Fibroblast of lung (primary cell): Measurements from ENCODE around the gene AFF2. TPM values are rescaled to one million over a fixed set of nuclear protein-coding genes. Genes with fewer than 3 reads are reported as not detected.

Experiments
- DNase-seq, 2 donors: peaks; one replicate each; pipeline versions ENCODE4 v3.0.0 to v3.0.0-alpha.2; 2010; ENCODE audit warnings: low read depth in 2 of 2
- H2AFZ ChIP-seq: 2 replicates; pipeline ENCODE4 v1.5.1; 2012; ENCODE audit warnings: low read length, control low read depth, inconsistent platforms
- H3K27ac ChIP-seq: 2 replicates; pipeline ENCODE4 v1.5.1; 2011; ENCODE audit warnings: low read length, control low read depth; ENCODE audit not compliant: insufficient read depth
- H3K27me3 ChIP-seq: 2 replicates; pipeline ENCODE4 v1.5.1; 2011; ENCODE audit warnings: mild to moderate bottlenecking, low read length; ENCODE audit not compliant: control insufficient read depth, insufficient read depth
- H3K36me3 ChIP-seq: 2 replicates; pipeline ENCODE4 v1.5.1; 2011; ENCODE audit warnings: low read length; ENCODE audit not compliant: control insufficient read depth, insufficient read depth
- H3K4me1 ChIP-seq: 2 replicates; pipeline ENCODE4 v1.5.1; 2011; ENCODE audit warnings: low read length; ENCODE audit not compliant: control insufficient read depth, insufficient read depth; ENCODE audit errors: extremely low read depth
- H3K4me2 ChIP-seq: 2 replicates; pipeline ENCODE4 v1.5.1; 2011; ENCODE audit warnings: low read length, control low read depth; ENCODE audit not compliant: insufficient read depth; ENCODE audit errors: extremely low read depth
- H3K4me3 ChIP-seq, 4 experiments: fragments of 200-600 bp in 1 of 4; sonication (generic) in 1 of 4; replicated peaks in 1 of 4; 2 replicates each; pipeline ENCODE4 v1.5.1; 2011 to 2016; ENCODE audit warnings: low read length in 4 of 4, low read depth in 3 of 4, mild to moderate bottlenecking in 3 of 4, control low read depth in 2 of 4, inconsistent platforms in 1 of 4, mixed read lengths in 1 of 4; ENCODE audit not compliant: insufficient read depth in 1 of 4; ENCODE audit errors: control extremely low read depth in 1 of 4
- H3K79me2 ChIP-seq: 2 replicates; pipeline ENCODE4 v1.5.1; 2012; ENCODE audit warnings: mild to moderate bottlenecking, low read length, inconsistent platforms; ENCODE audit not compliant: control insufficient read depth, insufficient read depth
- H3K9ac ChIP-seq: 2 replicates; pipeline ENCODE4 v1.5.1; 2011; ENCODE audit warnings: mild to moderate bottlenecking, low read length, control low read depth; ENCODE audit not compliant: insufficient read depth
- H3K9me3 ChIP-seq: 2 replicates; pipeline ENCODE4 v1.5.1; 2012; ENCODE audit warnings: low read depth, low read length; ENCODE audit not compliant: control insufficient read depth, insufficient read depth
- H4K20me1 ChIP-seq: 2 replicates; pipeline ENCODE4 v1.5.1; 2011; ENCODE audit warnings: low read length; ENCODE audit not compliant: control insufficient read depth, insufficient read depth; ENCODE audit errors: extremely low read depth
- CTCF ChIP-seq, 2 donors: IDR thresholded peaks in 1 of 2; conservative IDR thresholded peaks in 1 of 2; 1 replicate in 1 of 2; 2 replicates in 1 of 2; pipeline ENCODE4 v1.5.1; 2011 to 2012; ENCODE audit warnings: low read length in 2 of 2, control low read depth in 1 of 2, inconsistent platforms in 1 of 2, low read depth in 1 of 2, mild to moderate bottlenecking in 1 of 2
- EZH2 ChIP-seq: IDR thresholded peaks from 2 replicates; pipeline ENCODE4 v1.5.1; 2012; ENCODE audit warnings: low read length, control low read depth, mild to moderate bottlenecking; ENCODE audit errors: missing control alignments
- polyA plus RNA-seq, 2 donors: library from polyadenylated mRNA; depleted of rRNA in 1 of 2; stranded (reverse) in 1 of 2; unstranded in 1 of 2; fragments of >200 nt; gene quantifications; 2 replicates each; pipeline ENCODE4 v1.2.1, GENCODE V29; 2011 to 2012; ENCODE audit warnings: missing spikeins in 1 of 2
- total RNA-seq: library from RNA; depleted of rRNA; stranded (reverse); fragments of >200 nt; gene quantifications from 2 replicates; pipeline ENCODE4 v1.2.1, GENCODE V29; 2014

The AFF2 gene
- total and polyA plus RNA-seq, 2 donors (not counting 1 experiment from before 2014, with no cell fraction given), result under 0.01 to 0.05 TPM

GRCh38 chrX:148567229-148567628 lies 66.8 kb downstream of the AFF2 start:
- Histone ChIP-seq H4K20me1 (no peaks in the 10 kb centered on the region), H3K9ac (no peak overlapping the region), H3K4me1 (no peaks in the 10 kb centered on the region), H3K27me3 (no peaks in the 10 kb centered on the region), H2AFZ (no peak overlapping the region), H3K36me3 (no peaks in the 10 kb centered on the region), H3K9me3 (no peaks in the 10 kb centered on the region), H3K79me2 (no peaks in the 10 kb centered on the region), H3K4me2 (no peak overlapping the region), H3K4me3 (no peak overlapping the region), H3K27ac (no peak overlapping the region)
- TF ChIP-seq CTCF (conservative IDR thresholded peaks at IDR 0.05 in 1 of 2, IDR thresholded peaks at IDR 0.05 in 1 of 2; ENCODE audit: low read depth in 1 of 2, low read length in 2 of 2) (no peak), EZH2 (no peak)
- peak; percentile 27 to 85 for DNase-seq

GRCh38 chrX:148567779-148568178 lies 67.4 kb downstream of the AFF2 start:
- Histone ChIP-seq H3K27me3 (no peaks in the 10 kb centered on the region), H3K9me3 (no peaks in the 10 kb centered on the region), H2AFZ (no peak overlapping the region), H3K36me3 (no peaks in the 10 kb centered on the region), H3K4me2 (no peak overlapping the region), H3K4me3 (no peak overlapping the region), H3K4me1 (no peaks in the 10 kb centered on the region), H3K9ac (no peak overlapping the region), H3K79me2 (no peaks in the 10 kb centered on the region), H4K20me1 (no peaks in the 10 kb centered on the region), H3K27ac (no peak overlapping the region)
- TF ChIP-seq EZH2 (no peak), CTCF (conservative IDR thresholded peaks at IDR 0.05 in 1 of 2, IDR thresholded peaks at IDR 0.05 in 1 of 2; ENCODE audit: low read depth in 1 of 2, low read length in 2 of 2) (no peak)
- DNase-seq, result peak in 1 of 2 donors; percentile 18

GRCh38 chrX:148568763-148569162 lies 68.3 kb downstream of the AFF2 start:
- H2AFZ ChIP-seq, result no peak overlapping the region
- no peak for TF ChIP-seq EZH2
- TF ChIP-seq CTCF (conservative IDR thresholded peaks at IDR 0.05 in 1 of 2, IDR thresholded peaks at IDR 0.05 in 1 of 2; ENCODE audit: low read depth in 1 of 2, low read length in 2 of 2), result no peak
- no peak for DNase-seq
- H3K27ac ChIP-seq, result no peak overlapping the region
- no peaks in the 10 kb centered on the region for H3K79me2 ChIP-seq
- no peaks in the 10 kb centered on the region for H3K9me3 ChIP-seq
- no peaks in the 10 kb centered on the region for H3K27me3 ChIP-seq
- no peak overlapping the region for H3K4me2 ChIP-seq
- no peaks in the 10 kb centered on the region for H3K4me1 ChIP-seq
- no peaks in the 10 kb centered on the region for H3K36me3 ChIP-seq
- H3K9ac ChIP-seq, result no peak overlapping the region
- no peak overlapping the region for H3K4me3 ChIP-seq
- H4K20me1 ChIP-seq, result no peaks in the 10 kb centered on the region
